Activated naive CD4-positive, alpha-beta T cell treated with anti-CD3 and anti-CD28 coated beads for 36 hours (primary cell): Measurements from ENCODE around the gene ETFDH. TPM values are rescaled to one million over a fixed set of nuclear protein-coding genes. Genes with fewer than 3 reads are reported as not detected.
A peak's percentile ranks its signal among the peaks of the same experiment; 100 is the strongest.
"Not testable (repeated sequence)": the region's sequence is repeated elsewhere in the genome, so short reads cannot be mapped to it uniquely, and the experiment has no call there.

Experiments
- CTCF ChIA-PET: fragments of 350-600 bp; sonication (Branson Sonifier 250); formaldehyde crosslinking; loops from one replicate; lab custom pipeline; 2021; ENCODE audit warnings: antibody characterized with exemption; lab: Charles Lee
- DNase-seq: peaks from one replicate; pipeline ENCODE4 v3.0.0-alpha.2; 2020
- H3K27ac Mint-ChIP-seq: one replicate; pipeline ENCODE4 v1.8.0; 2021; ENCODE audit warnings: mild to moderate bottlenecking, mixed read lengths
- H3K27me3 Mint-ChIP-seq: one replicate; pipeline ENCODE4 v1.8.0; 2021; ENCODE audit warnings: low read depth, mixed read lengths
- H3K36me3 Mint-ChIP-seq: one replicate; pipeline ENCODE4 v1.8.0; 2021; ENCODE audit warnings: low read depth, mixed read lengths
- H3K4me1 Mint-ChIP-seq: one replicate; pipeline ENCODE4 v1.8.0; 2021; ENCODE audit warnings: low read depth, mixed read lengths
- H3K4me3 Mint-ChIP-seq: one replicate; pipeline ENCODE4 v1.8.0; 2021; ENCODE audit warnings: mild to moderate bottlenecking, moderate library complexity, mixed read lengths
- H3K9me3 Mint-ChIP-seq: one replicate; pipeline ENCODE4 v1.8.0; 2021; ENCODE audit warnings: mixed read lengths
- intact Hi-C: fragments of 100-400 bp; cut with micrococcal nuclease; formaldehyde crosslinking; loops from one replicate; pipeline ENCODE4 v1.15.1; 2023
- total RNA-seq, 2 experiments: library from RNA; stranded (reverse); gene quantifications; one replicate each; pipeline ENCODE4 v1.2.3, GENCODE V29; 2021

ETFDH gene
- total RNA-seq, 2 experiments from 2014 or later = 35.4 to 36.8 TPM

DNA sequence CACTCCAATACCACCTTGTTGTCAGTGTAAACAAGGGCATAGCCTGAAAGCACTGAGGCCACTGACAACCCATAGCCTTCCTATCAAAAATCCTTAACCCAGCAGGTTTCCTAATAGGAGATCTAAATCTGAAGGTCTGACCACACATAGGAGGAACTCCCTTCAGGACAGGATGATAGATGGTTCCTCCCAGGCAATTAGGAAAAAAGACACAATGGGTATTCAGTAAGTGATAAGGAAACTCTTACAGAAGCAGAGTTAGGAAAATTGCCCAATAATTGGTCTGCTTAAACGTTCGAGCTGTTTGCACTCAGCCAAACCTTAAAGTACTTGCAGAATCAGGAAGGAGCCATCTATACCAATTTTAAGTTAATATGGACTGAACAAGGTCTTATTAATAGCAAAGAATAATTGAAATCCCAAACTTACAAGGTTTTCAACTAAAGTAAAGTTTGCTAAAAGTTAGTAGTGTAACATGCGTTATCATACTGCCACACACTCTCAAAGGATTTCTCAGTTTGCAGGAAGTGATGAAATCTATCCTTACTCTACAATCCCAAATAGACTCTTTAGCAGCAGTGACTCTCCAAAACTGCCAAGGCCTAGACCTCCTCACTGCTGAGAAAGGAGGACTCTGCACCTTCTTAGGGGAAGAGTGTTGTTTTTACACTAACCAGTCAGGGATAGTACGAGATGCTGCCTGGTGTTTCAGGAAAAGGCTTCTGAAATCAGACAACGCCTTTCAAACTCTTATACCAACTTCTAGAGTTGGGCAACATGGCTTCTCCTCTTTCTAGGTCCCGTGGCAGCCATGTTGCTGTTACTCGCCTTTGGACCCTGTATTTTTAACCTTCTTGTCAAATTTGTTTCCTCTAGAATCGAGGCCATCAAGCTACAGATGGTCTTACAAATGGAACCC is 8.1 kb upstream of the ETFDH start:
- H3K27me3 Mint-ChIP-seq, H3K4me3 Mint-ChIP-seq, H3K4me1 Mint-ChIP-seq, intact Hi-C loops, H3K9me3 Mint-ChIP-seq, DNase-seq, CTCF ChIA-PET, H3K36me3 Mint-ChIP-seq, H3K27ac Mint-ChIP-seq: not testable (repeated sequence)

DNA sequence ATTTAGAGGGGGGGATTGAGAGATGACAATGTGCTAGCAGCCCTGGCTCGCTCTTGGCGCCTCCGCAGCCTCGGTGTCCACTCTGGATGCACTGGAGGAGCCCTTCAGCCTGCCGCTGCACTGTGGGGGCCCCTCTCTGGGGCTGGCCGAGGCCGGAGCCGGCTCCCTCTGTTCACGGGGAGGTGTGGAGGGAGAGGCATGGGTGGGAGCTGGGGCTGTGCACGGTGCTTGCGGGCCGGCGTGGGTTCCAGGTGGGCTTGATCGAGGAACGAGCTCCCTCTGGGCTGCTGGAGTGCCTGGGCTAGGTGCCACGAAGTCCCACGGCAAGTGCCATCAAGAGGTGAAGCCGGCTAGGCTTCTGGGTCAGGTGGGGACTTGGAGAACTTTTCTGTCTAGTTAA is 7.3 kb upstream of the ETFDH start:
- intact Hi-C loops = no loop called here
- CTCF ChIA-PET = no interaction called here
- H3K4me1 Mint-ChIP-seq = peaks cover 5% of the 10 kb centered on the region
- no peaks in the 10 kb centered on the region for H3K9me3 Mint-ChIP-seq
- H3K27ac Mint-ChIP-seq = no peak overlapping the region
- no peak overlapping the region for H3K4me3 Mint-ChIP-seq
- peaks cover 2% of the 10 kb centered on the region for H3K36me3 Mint-ChIP-seq
- no peak for DNase-seq
- no peaks in the 10 kb centered on the region for H3K27me3 Mint-ChIP-seq

DNA sequence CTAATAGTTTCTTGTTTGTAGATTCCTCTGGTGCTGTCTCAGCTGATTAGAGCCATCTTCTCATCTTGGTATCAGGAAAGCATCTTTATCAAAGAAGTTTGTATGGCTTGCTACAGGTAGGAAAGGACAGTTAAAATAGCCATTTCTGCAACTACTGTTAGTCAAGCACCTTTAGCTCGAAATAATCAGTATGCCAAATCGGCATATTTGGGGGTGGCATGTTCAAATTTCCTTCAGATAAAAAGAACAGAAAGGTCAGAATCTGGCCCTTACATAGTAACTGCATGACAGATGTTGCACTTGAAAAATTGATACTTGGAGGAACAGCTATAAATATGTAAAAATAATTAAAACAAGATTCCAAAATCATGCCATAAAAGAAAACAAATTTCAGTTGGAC is 5.2 kb upstream of the ETFDH start:
- H3K36me3 Mint-ChIP-seq = peaks cover 3% of the 10 kb centered on the region
- peaks cover 13% of the 10 kb centered on the region for H3K4me1 Mint-ChIP-seq
- H3K4me3 Mint-ChIP-seq = no peak overlapping the region
- no peaks in the 10 kb centered on the region for H3K27me3 Mint-ChIP-seq
- CTCF ChIA-PET = interaction anchor here (0.6 to 0.7 kb wide), 3 partner anchors 58 to 139 kb away, joined by 3 to 4 read pairs (median 3); no protein-coding TSS in a partner anchor
- intact Hi-C loops = loop anchor here (2.0 kb wide), 1 partner anchor 170 kb away; no protein-coding TSS in a partner anchor
- DNase-seq = no peak
- H3K27ac Mint-ChIP-seq = no peak overlapping the region
- no peaks in the 10 kb centered on the region for H3K9me3 Mint-ChIP-seq

DNA sequence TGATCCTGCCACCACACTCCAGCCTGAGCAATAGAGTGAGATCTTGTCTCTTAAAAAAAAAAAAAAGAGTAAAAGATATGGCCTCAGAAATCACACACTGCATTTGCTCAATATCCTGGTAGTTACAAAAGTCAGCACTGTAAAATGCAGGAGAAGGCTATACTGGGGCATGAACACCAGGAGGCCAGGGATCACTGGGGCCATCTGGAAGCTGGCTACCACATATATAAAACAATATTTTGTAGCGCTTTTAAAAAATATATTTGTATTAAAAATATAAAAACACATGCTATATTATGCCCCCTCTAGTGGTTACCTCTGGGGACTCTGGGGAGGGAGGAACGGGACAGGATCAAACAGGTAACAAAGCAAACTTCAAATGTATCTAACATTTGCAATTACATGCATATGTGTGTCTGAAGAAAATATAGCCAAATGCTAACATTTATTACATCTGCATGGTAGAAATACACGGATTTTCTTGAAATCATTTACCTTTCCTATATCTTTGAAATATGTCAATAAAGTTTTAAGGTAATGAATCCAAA is 4.4 kb upstream of the ETFDH start:
- intact Hi-C loops = loop anchor here (2.0 kb wide), 1 partner anchor 171 kb away; no protein-coding TSS in a partner anchor
- peak; percentile 28 for DNase-seq
- H3K9me3 Mint-ChIP-seq = no peaks in the 10 kb centered on the region
- H3K27ac Mint-ChIP-seq = no peak overlapping the region
- H3K36me3 Mint-ChIP-seq = peaks cover 3% of the 10 kb centered on the region
- H3K4me1 Mint-ChIP-seq = peaks cover 16% of the 10 kb centered on the region
- CTCF ChIA-PET = interaction anchor here (0.6 to 0.7 kb wide), 6 partner anchors 59 to 441 kb away, joined by 3 to 5 read pairs (median 4); no protein-coding TSS in a partner anchor
- no peak overlapping the region for H3K4me3 Mint-ChIP-seq
- no peaks in the 10 kb centered on the region for H3K27me3 Mint-ChIP-seq

GRCh38 chr4:158669310-158669709 is 2.8 kb upstream of the ETFDH start:
- H3K27me3 Mint-ChIP-seq = no peaks in the 10 kb centered on the region
- CTCF ChIA-PET = interaction anchor here (0.7 to 1.2 kb wide), 3 partner anchors 34 to 245 kb away, joined by 3 to 4 read pairs (median 3); no protein-coding TSS in a partner anchor
- DNase-seq = no peak
- no peak overlapping the region for H3K27ac Mint-ChIP-seq
- H3K9me3 Mint-ChIP-seq = no peaks in the 10 kb centered on the region
- no peak overlapping the region for H3K4me3 Mint-ChIP-seq
- intact Hi-C loops = no loop called here
- peaks cover 3% of the 10 kb centered on the region for H3K36me3 Mint-ChIP-seq
- H3K4me1 Mint-ChIP-seq = peaks cover 19% of the 10 kb centered on the region

DNA sequence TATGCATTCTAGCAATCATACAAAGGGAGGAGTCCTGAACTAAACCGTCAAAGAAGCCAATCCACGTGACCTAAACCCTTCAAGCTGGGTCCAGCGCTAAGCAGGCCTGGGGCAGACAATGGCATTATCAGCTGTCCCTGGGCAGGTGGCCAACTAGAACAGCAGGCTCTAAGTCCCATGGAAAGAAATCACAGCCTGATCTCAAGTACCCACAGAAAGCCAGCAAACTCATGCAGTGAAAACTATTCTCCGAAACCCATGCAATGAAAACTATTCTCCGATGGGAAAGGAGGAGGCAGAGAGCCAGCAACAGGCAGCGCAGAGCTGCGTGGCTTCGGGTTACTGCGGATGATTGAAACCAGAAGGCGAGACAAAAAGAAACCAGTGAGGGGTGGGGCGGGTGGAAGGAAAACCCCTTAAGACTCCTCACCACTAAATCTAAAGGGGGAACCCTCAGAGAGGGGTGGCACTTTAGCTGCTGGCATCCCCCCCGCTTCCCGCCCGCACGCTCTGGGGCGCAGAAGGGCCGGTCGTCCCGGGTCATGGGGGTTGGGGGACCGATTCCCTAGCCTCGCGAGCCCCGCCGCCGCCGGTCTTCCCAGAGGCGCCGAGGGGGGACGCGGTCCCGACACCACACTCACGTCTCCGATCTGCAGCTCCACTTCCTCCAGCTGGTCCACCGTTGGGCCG is 976 bp upstream of the ETFDH start:
- H3K9me3 Mint-ChIP-seq = no peaks in the 10 kb centered on the region

DNA sequence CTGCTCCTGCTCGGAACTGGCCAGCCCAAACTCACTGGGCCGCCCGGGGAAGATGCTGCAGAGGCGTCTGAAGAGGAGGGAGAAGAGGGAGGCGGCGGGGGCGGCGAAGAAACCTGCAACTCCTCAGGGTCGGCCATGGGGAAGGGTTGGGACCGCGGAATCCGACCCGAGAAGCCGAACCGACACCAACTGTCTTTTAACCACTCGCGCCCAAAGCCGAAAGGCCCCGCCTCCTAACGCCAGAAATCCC is 506 bp upstream of the ETFDH start, which contains the start of gene C4orf46:
TSS of gene C4orf46 (minus strand) at position 223 of the 250 bp plus-strand sequence. CDS start at position 137, 86 bp downstream.
- intact Hi-C loops = loop anchor here (1.0 to 5.0 kb wide), 7 partner anchors 52 to 535 kb away; partner anchors contain the start of genes PPID and TMEM144
- Mint-ChIP-seq H3K27ac (peak within 1 kb of the TSS; percentile 94), H3K36me3 (peaks cover 3% of the 10 kb centered on the region), H3K4me3 (peak within 1 kb of the TSS; percentile 96), H3K4me1 (peaks cover 19% of the 10 kb centered on the region), H3K9me3 (no peaks in the 10 kb centered on the region), H3K27me3 (no peaks in the 10 kb centered on the region)
- DNase-seq = no peak
- CTCF ChIA-PET = no interaction called here

More for the DNA sequence above, 976 bp upstream of the ETFDH start:
- peaks cover 3% of the 10 kb centered on the region for H3K36me3 Mint-ChIP-seq
- peaks cover 19% of the 10 kb centered on the region for H3K4me1 Mint-ChIP-seq
- no peaks in the 10 kb centered on the region for H3K27me3 Mint-ChIP-seq
- intact Hi-C loops = loop anchor here (1.0 to 5.0 kb wide), 7 partner anchors 52 to 535 kb away; partner anchors contain the start of genes PPID and TMEM144
- DNase-seq = peak; percentile 86
- CTCF ChIA-PET = interaction anchor here (1.1 kb wide), 1 partner anchor 54 kb away, joined by 4 read pairs; no protein-coding TSS in a partner anchor
- peak overlapping the region; percentile 94 for H3K27ac Mint-ChIP-seq
- H3K4me3 Mint-ChIP-seq = peak overlapping the region; percentile 96

- H3K9me3 Mint-ChIP-seq = no peaks in the 10 kb centered on the region
- CTCF ChIA-PET = interaction anchor here (1.3 to 1.7 kb wide), 2 partner anchors 7 to 23 kb away, joined by 3 to 4 read pairs; no protein-coding TSS in a partner anchor
- intact Hi-C loops = loop anchor here (2.0 to 5.0 kb wide), 2 partner anchors 139 to 461 kb away; partner anchors contain the start of gene TMEM144
- H3K4me1 Mint-ChIP-seq = peaks cover 19% of the 10 kb centered on the region
- DNase-seq = no peak
- H3K4me3 Mint-ChIP-seq = no peak overlapping the region
- no peak overlapping the region for H3K27ac Mint-ChIP-seq
- H3K36me3 Mint-ChIP-seq = peaks cover 5% of the 10 kb centered on the region
- no peaks in the 10 kb centered on the region for H3K27me3 Mint-ChIP-seq
Observed at GRCh38 chr4:158673633-158674032, 1.5 kb downstream of the ETFDH start.

DNA sequence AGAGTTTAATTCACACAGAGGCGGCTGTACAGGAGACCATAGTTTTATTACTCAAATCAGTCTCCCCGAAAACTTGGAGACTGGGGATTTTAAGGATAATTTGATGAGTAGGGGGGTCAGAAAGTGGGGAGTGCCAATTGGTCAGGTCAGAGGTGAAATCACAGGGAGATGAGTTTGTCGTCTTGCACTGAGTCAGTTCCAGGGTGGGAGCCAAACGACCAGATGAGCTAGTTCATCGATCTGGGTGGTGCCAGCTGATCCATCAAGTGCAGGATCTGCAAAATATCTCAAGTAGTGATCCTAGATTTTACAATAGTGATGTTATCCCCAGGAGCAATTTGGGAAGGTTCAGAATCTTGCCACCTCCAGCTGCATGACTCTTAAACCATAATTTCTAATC is 4.0 kb downstream of the ETFDH start:
- H3K4me3 Mint-ChIP-seq = no peak overlapping the region
- H3K27ac Mint-ChIP-seq = no peak overlapping the region
- CTCF ChIA-PET = no interaction called here
- intact Hi-C loops = no loop called here
- DNase-seq = no peak
- H3K9me3 Mint-ChIP-seq = no peaks in the 10 kb centered on the region
- H3K4me1 Mint-ChIP-seq = peaks cover 9% of the 10 kb centered on the region
- no peaks in the 10 kb centered on the region for H3K27me3 Mint-ChIP-seq
- H3K36me3 Mint-ChIP-seq = peaks cover 7% of the 10 kb centered on the region

DNA sequence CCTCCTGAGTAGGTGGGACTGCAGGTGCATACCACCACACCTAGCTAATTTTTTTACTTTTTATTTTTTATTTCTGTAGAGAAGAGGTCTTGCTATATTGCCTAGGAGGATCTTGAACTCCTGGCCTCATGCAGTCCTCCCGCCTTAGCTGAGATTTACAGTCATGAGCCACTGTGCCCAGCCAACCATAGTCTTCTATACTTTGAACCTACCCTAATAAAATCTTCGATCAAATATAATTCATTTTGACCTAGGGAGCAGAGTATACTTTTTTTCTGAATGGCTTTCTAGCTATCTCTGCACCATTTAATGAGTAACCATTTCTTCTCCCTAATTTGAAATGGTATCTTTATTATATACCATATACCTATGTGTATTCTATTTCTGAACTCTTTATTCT is 6.7 kb downstream of the ETFDH start:
- H3K9me3 Mint-ChIP-seq = no peaks in the 10 kb centered on the region
- H3K27me3 Mint-ChIP-seq = no peaks in the 10 kb centered on the region
- peaks cover 8% of the 10 kb centered on the region for H3K36me3 Mint-ChIP-seq
- DNase-seq = no peak
- CTCF ChIA-PET = interaction anchor here (0.7 to 1.0 kb wide), 2 partner anchors 173 to 524 kb away, joined by 5 read pairs; no protein-coding TSS in a partner anchor
- intact Hi-C loops = no loop called here
- no peak overlapping the region for H3K4me3 Mint-ChIP-seq
- H3K27ac Mint-ChIP-seq = no peak overlapping the region
- peaks cover under 1% of the 10 kb centered on the region for H3K4me1 Mint-ChIP-seq

DNA sequence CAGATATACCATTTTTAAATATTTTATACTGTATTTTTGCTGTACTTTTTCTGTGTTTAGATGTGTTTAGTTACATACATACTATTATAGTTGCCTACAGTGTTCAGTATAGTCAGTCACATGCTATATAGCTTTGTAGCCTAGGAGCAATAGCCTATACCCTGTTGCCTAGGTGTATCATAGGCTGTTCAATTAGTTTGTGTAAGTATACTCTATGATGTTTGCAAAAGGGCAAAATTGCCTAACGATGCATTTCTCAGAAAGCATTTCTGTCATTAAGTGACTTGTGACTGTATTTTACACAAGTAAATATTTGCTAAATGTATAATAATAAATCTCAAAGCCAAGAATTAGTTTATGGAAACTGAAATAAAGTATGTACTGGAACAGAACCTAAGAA is 9.5 kb downstream of the ETFDH start:
- Mint-ChIP-seq H3K36me3 (peaks cover 8% of the 10 kb centered on the region), H3K9me3 (no peaks in the 10 kb centered on the region), H3K4me3 (no peak overlapping the region), H3K27ac (no peak overlapping the region), H3K27me3 (no peaks in the 10 kb centered on the region), H3K4me1 (no peaks in the 10 kb centered on the region)
- CTCF ChIA-PET = interaction anchor here (0.8 to 1.0 kb wide), 2 partner anchors 15 to 535 kb away, joined by 3 read pairs; no protein-coding TSS in a partner anchor
- DNase-seq = no peak
- intact Hi-C loops = no loop called here

GRCh38 chr4:158682066-158682465 is 10.0 kb downstream of the ETFDH start:
- H3K9me3 Mint-ChIP-seq = no peaks in the 10 kb centered on the region

More at GRCh38 chr4:158682066-158682465, 10.0 kb downstream of the ETFDH start:
- Mint-ChIP-seq H3K4me3 (no peak overlapping the region), H3K4me1 (no peaks in the 10 kb centered on the region), H3K27me3 (no peaks in the 10 kb centered on the region), H3K27ac (no peak overlapping the region), H3K36me3 (peaks cover 7% of the 10 kb centered on the region)
- intact Hi-C loops = no loop called here
- CTCF ChIA-PET = no interaction called here
- DNase-seq = no peak
